Liver (tissue), 3 donors: ENCODE results near the gene GMDS.

Experiments
- GABPA ChIP-seq, 2 donors: IDR thresholded peaks in 1 of 2; conservative IDR thresholded peaks in 1 of 2; 2 replicates each; pipeline ENCODE4 v1.6.1; 2016; ENCODE audit warnings: antibody characterized with exemption in 2 of 2, mild to moderate bottlenecking in 1 of 2, moderate library complexity in 1 of 2
- HNF4A ChIP-seq, 2 donors: conservative IDR thresholded peaks; 2 replicates each; pipeline ENCODE4 v1.6.1; 2016; ENCODE audit warnings: antibody characterized with exemption in 2 of 2, mild to moderate bottlenecking in 2 of 2
- NR2F2 ChIP-seq: IDR thresholded peaks from 2 replicates; pipeline ENCODE4 v1.6.1; 2016; ENCODE audit warnings: antibody characterized with exemption
- TAF1 ChIP-seq: conservative IDR thresholded peaks from 2 replicates; pipeline ENCODE4 v1.6.1; 2016; ENCODE audit warnings: antibody characterized with exemption, mild to moderate bottlenecking
- YY1 ChIP-seq: IDR thresholded peaks from 2 replicates; pipeline ENCODE4 v1.6.1; 2016; ENCODE audit warnings: antibody characterized with exemption, mild to moderate bottlenecking
- TF ChIP-seq, protein P1 (sequence below): fragments of 150-350 bp; IDR thresholded peaks from 2 replicates; pipeline ENCODE4 v1.5.1; 2017; ENCODE audit warnings: improper control_type of control experiment, low read depth, low read length; ENCODE audit not compliant: missing input control
- TF ChIP-seq, protein P2 (sequence below): IDR thresholded peaks from 2 replicates; pipeline ENCODE4 v1.6.1; 2016; ENCODE audit warnings: antibody characterized with exemption
- TF ChIP-seq, protein P3 (sequence below): IDR thresholded peaks from 2 replicates; pipeline ENCODE4 v1.6.1; 2016; ENCODE audit warnings: antibody characterized with exemption
- TF ChIP-seq, protein P4 (sequence below): IDR thresholded peaks from 2 replicates; pipeline ENCODE4 v1.6.1; 2016; ENCODE audit warnings: antibody characterized with exemption
- TF ChIP-seq, protein P5 (sequence below): IDR thresholded peaks from 2 replicates; pipeline ENCODE4 v1.6.1; 2016; ENCODE audit warnings: antibody characterized with exemption, mild to moderate bottlenecking
- donor health status: healthy.
- donor health status: healthy.

DNA sequence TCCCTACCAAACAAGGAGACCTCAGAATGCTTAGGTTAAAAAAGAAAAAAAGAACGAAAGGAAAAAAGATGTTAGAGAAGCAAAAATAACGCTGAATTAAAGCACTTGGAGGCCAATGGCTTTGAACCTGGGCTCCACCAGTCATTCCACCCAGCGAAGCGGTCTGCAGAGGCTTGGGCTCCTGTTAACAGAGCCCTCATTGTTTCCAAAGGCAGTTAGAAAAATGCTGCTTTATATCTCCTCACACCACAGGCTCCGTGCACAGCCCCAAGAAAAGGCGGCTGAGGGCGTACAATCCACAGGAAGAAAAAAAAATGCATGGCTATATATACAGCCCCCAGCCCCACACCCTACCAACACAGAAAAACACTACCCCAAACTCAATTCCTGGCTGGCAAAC, 379.8 kb downstream of the GMDS start:
- TF ChIP-seq, protein P1, sequence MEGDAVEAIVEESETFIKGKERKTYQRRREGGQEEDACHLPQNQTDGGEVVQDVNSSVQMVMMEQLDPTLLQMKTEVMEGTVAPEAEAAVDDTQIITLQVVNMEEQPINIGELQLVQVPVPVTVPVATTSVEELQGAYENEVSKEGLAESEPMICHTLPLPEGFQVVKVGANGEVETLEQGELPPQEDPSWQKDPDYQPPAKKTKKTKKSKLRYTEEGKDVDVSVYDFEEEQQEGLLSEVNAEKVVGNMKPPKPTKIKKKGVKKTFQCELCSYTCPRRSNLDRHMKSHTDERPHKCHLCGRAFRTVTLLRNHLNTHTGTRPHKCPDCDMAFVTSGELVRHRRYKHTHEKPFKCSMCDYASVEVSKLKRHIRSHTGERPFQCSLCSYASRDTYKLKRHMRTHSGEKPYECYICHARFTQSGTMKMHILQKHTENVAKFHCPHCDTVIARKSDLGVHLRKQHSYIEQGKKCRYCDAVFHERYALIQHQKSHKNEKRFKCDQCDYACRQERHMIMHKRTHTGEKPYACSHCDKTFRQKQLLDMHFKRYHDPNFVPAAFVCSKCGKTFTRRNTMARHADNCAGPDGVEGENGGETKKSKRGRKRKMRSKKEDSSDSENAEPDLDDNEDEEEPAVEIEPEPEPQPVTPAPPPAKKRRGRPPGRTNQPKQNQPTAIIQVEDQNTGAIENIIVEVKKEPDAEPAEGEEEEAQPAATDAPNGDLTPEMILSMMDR, result no peak
- TF ChIP-seq YY1 (no peak), TAF1 (no peak), NR2F2 (no peak), GABPA (IDR thresholded peaks at IDR 0.05 in 1 of 2, conservative IDR thresholded peaks at IDR 0.05 in 1 of 2) (no peak), HNF4A (conservative IDR thresholded peaks at IDR 0.05) (no peak)
- TF ChIP-seq, protein P2, sequence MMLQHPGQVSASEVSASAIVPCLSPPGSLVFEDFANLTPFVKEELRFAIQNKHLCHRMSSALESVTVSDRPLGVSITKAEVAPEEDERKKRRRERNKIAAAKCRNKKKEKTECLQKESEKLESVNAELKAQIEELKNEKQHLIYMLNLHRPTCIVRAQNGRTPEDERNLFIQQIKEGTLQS, result no peak
- TF ChIP-seq, protein P3, sequence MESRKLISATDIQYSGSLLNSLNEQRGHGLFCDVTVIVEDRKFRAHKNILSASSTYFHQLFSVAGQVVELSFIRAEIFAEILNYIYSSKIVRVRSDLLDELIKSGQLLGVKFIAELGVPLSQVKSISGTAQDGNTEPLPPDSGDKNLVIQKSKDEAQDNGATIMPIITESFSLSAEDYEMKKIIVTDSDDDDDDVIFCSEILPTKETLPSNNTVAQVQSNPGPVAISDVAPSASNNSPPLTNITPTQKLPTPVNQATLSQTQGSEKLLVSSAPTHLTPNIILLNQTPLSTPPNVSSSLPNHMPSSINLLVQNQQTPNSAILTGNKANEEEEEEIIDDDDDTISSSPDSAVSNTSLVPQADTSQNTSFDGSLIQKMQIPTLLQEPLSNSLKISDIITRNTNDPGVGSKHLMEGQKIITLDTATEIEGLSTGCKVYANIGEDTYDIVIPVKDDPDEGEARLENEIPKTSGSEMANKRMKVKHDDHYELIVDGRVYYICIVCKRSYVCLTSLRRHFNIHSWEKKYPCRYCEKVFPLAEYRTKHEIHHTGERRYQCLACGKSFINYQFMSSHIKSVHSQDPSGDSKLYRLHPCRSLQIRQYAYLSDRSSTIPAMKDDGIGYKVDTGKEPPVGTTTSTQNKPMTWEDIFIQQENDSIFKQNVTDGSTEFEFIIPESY, result no peak
- TF ChIP-seq, protein P4, sequence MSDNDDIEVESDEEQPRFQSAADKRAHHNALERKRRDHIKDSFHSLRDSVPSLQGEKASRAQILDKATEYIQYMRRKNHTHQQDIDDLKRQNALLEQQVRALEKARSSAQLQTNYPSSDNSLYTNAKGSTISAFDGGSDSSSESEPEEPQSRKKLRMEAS, result no peak
- TF ChIP-seq, protein P5, sequence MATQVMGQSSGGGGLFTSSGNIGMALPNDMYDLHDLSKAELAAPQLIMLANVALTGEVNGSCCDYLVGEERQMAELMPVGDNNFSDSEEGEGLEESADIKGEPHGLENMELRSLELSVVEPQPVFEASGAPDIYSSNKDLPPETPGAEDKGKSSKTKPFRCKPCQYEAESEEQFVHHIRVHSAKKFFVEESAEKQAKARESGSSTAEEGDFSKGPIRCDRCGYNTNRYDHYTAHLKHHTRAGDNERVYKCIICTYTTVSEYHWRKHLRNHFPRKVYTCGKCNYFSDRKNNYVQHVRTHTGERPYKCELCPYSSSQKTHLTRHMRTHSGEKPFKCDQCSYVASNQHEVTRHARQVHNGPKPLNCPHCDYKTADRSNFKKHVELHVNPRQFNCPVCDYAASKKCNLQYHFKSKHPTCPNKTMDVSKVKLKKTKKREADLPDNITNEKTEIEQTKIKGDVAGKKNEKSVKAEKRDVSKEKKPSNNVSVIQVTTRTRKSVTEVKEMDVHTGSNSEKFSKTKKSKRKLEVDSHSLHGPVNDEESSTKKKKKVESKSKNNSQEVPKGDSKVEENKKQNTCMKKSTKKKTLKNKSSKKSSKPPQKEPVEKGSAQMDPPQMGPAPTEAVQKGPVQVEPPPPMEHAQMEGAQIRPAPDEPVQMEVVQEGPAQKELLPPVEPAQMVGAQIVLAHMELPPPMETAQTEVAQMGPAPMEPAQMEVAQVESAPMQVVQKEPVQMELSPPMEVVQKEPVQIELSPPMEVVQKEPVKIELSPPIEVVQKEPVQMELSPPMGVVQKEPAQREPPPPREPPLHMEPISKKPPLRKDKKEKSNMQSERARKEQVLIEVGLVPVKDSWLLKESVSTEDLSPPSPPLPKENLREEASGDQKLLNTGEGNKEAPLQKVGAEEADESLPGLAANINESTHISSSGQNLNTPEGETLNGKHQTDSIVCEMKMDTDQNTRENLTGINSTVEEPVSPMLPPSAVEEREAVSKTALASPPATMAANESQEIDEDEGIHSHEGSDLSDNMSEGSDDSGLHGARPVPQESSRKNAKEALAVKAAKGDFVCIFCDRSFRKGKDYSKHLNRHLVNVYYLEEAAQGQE, result no peak
